ENCODE results near the gene MGAT4D. TPM values are rescaled to one million over a fixed set of nuclear protein-coding genes. Genes with fewer than 3 reads are reported as not detected.
"Not testable (repeated sequence)": the region's sequence is repeated elsewhere in the genome, so short reads cannot be mapped to it uniquely, and the experiment has no call there.

Gene MGAT4D
- polyA plus RNA-seq, 4 donors = not detected

GRCh38 chr4:140427106-140427918 is 70.8 kb downstream of the MGAT4D start, which contains the start of gene CLGN:
CLGN (minus strand) TSS chr4:140427648; CDS start chr4:140413078, 14,570 bp downstream.
- 1% methylated on average over 65 to 73 of the region's 73 CpGs for WGBS, 3 donors
- no peak for FAIRE-seq
- no peaks in the 10 kb centered on the region for H3K36me3 ChIP-seq (ENCODE audit: control insufficient read depth in 3 of 3, insufficient read depth in 2 of 3, low read depth in 1 of 3, low read length in 3 of 3)
- H3K27me3 ChIP-seq (ENCODE audit: control insufficient read depth in 3 of 3, insufficient read depth in 3 of 3, low read length in 3 of 3) = peaks cover 0 to 14% (median 0%) of the 10 kb centered on the region in 3 donors
- peak within 1 kb of the TSS; percentile 34 to 65 (median 61) for H3K4me3 ChIP-seq (ENCODE audit: low read depth in 1 of 3, low read length in 3 of 3)
- no peaks in the 10 kb centered on the region for H3K4me1 ChIP-seq (ENCODE audit: control insufficient read depth in 3 of 3, insufficient read depth in 2 of 3, low read depth in 1 of 3, low read length in 2 of 3)
- DNase-seq = peak; percentile 49 to 80
- peak within 1 kb of the TSS in 1 of 3 donors; percentile 8 for H3K27ac ChIP-seq (ENCODE audit: low read depth in 1 of 3, low read length in 2 of 3)
- no peaks in the 10 kb centered on the region for H3K9me3 ChIP-seq (ENCODE audit: control insufficient read depth in 2 of 2, insufficient read depth in 1 of 2, low read depth in 1 of 2, low read length in 1 of 2)

GRCh38 chr4:140426610-140427105 is 71.4 kb downstream of the MGAT4D start:
- WGBS, 3 donors = 8 to 12% (median 9%) methylated on average over 19 to 23 of the region's 23 CpGs
- H3K27ac ChIP-seq (ENCODE audit: low read depth in 1 of 3, low read length in 2 of 3) = no peak overlapping the region

GRCh38 chr4:140423106-140423505 is 75.0 kb downstream of the MGAT4D start:
- no peaks in the 10 kb centered on the region for H3K9me3 ChIP-seq (ENCODE audit: control insufficient read depth in 2 of 2, insufficient read depth in 1 of 2, low read depth in 1 of 2, low read length in 1 of 2)
- no peak for DNase-seq
- no peak for FAIRE-seq
- peaks cover 0 to 14% (median 0%) of the 10 kb centered on the region in 3 donors for H3K27me3 ChIP-seq (ENCODE audit: control insufficient read depth in 3 of 3, insufficient read depth in 3 of 3, low read length in 3 of 3)
- no peaks in the 10 kb centered on the region for H3K36me3 ChIP-seq (ENCODE audit: control insufficient read depth in 3 of 3, insufficient read depth in 2 of 3, low read depth in 1 of 3, low read length in 3 of 3)
- H3K4me3 ChIP-seq (ENCODE audit: low read depth in 1 of 3, low read length in 3 of 3) = no peak overlapping the region
- H3K27ac ChIP-seq (ENCODE audit: low read depth in 1 of 3, low read length in 2 of 3) = no peak overlapping the region
- H3K4me1 ChIP-seq (ENCODE audit: control insufficient read depth in 3 of 3, insufficient read depth in 2 of 3, low read depth in 1 of 3, low read length in 2 of 3) = no peaks in the 10 kb centered on the region

More at GRCh38 chr4:140426610-140427105, 71.4 kb downstream of the MGAT4D start:
- Histone ChIP-seq H3K9me3 (ENCODE audit: control insufficient read depth in 2 of 2, insufficient read depth in 1 of 2, low read depth in 1 of 2, low read length in 1 of 2) (no peaks in the 10 kb centered on the region), H3K27me3 (ENCODE audit: control insufficient read depth in 3 of 3, insufficient read depth in 3 of 3, low read length in 3 of 3) (peaks cover 0 to 14% (median 0%) of the 10 kb centered on the region in 3 donors), H3K4me1 (ENCODE audit: control insufficient read depth in 3 of 3, insufficient read depth in 2 of 3, low read depth in 1 of 3, low read length in 2 of 3) (no peaks in the 10 kb centered on the region), H3K36me3 (ENCODE audit: control insufficient read depth in 3 of 3, insufficient read depth in 2 of 3, low read depth in 1 of 3, low read length in 3 of 3) (no peaks in the 10 kb centered on the region), H3K4me3 (ENCODE audit: low read depth in 1 of 3, low read length in 3 of 3) (peak overlapping the region in 2 of 3 donors; percentile 61 to 65)
- FAIRE-seq (no peak), DNase-seq (no peak)

GRCh38 chr4:140413130-140413969 is 84.7 kb downstream of the MGAT4D start:
- whole genome bisulfite sequencing, 3 donors = 85 to 89% (median 88%) methylated on average over 20 to 32 of the region's 32 CpGs

GRCh38 chr4:140408974-140409373 is 89.1 kb downstream of the MGAT4D start:
- H3K27ac ChIP-seq (ENCODE audit: low read depth in 1 of 3, low read length in 2 of 3) = no peak overlapping the region
- WGBS, 3 donors = 75 to 86% (median 82%) methylated on average over 1 of the region's 1 CpG
- no peak overlapping the region for H3K4me3 ChIP-seq (ENCODE audit: low read depth in 1 of 3, low read length in 3 of 3)
- no peaks in the 10 kb centered on the region for H3K27me3 ChIP-seq (ENCODE audit: control insufficient read depth in 3 of 3, insufficient read depth in 3 of 3, low read length in 3 of 3)
- FAIRE-seq = no peak
- DNase-seq = peak in 1 of 2 donors; percentile 2
- no peaks in the 10 kb centered on the region for H3K4me1 ChIP-seq (ENCODE audit: control insufficient read depth in 3 of 3, insufficient read depth in 2 of 3, low read depth in 1 of 3, low read length in 2 of 3)
- H3K36me3 ChIP-seq (ENCODE audit: control insufficient read depth in 3 of 3, insufficient read depth in 2 of 3, low read depth in 1 of 3, low read length in 3 of 3) = no peaks in the 10 kb centered on the region
- no peaks in the 10 kb centered on the region for H3K9me3 ChIP-seq (ENCODE audit: control insufficient read depth in 2 of 2, insufficient read depth in 1 of 2, low read depth in 1 of 2, low read length in 1 of 2)

More at GRCh38 chr4:140413130-140413969, 84.7 kb downstream of the MGAT4D start:
- H3K4me1 ChIP-seq (ENCODE audit: control insufficient read depth in 3 of 3, insufficient read depth in 2 of 3, low read depth in 1 of 3, low read length in 2 of 3); H3K4me3 ChIP-seq (ENCODE audit: low read depth in 1 of 3, low read length in 3 of 3); FAIRE-seq; H3K27ac ChIP-seq (ENCODE audit: low read depth in 1 of 3, low read length in 2 of 3); H3K36me3 ChIP-seq (ENCODE audit: control insufficient read depth in 3 of 3, insufficient read depth in 2 of 3, low read depth in 1 of 3, low read length in 3 of 3); H3K9me3 ChIP-seq (ENCODE audit: control insufficient read depth in 2 of 2, insufficient read depth in 1 of 2, low read depth in 1 of 2, low read length in 1 of 2); H3K27me3 ChIP-seq (ENCODE audit: control insufficient read depth in 3 of 3, insufficient read depth in 3 of 3, low read length in 3 of 3); DNase-seq: not testable (repeated sequence)

- no peaks in the 10 kb centered on the region for H3K9me3 ChIP-seq (ENCODE audit: control insufficient read depth in 2 of 2, insufficient read depth in 1 of 2, low read depth in 1 of 2, low read length in 1 of 2)
- no peak for FAIRE-seq
- H3K4me1 ChIP-seq (ENCODE audit: control insufficient read depth in 3 of 3, insufficient read depth in 2 of 3, low read depth in 1 of 3, low read length in 2 of 3) = no peaks in the 10 kb centered on the region
- no peak overlapping the region for H3K27ac ChIP-seq (ENCODE audit: low read depth in 1 of 3, low read length in 2 of 3)
- no peaks in the 10 kb centered on the region for H3K27me3 ChIP-seq (ENCODE audit: control insufficient read depth in 3 of 3, insufficient read depth in 3 of 3, low read length in 3 of 3)
- no peak overlapping the region for H3K4me3 ChIP-seq (ENCODE audit: low read depth in 1 of 3, low read length in 3 of 3)
- no peaks in the 10 kb centered on the region for H3K36me3 ChIP-seq (ENCODE audit: control insufficient read depth in 3 of 3, insufficient read depth in 2 of 3, low read depth in 1 of 3, low read length in 3 of 3)
- DNase-seq = no peak
These were observed 91.8 kb downstream of the MGAT4D start for GRCh38 chr4:140406292-140406691.

- Histone ChIP-seq H3K4me3 (ENCODE audit: low read depth in 1 of 3, low read length in 3 of 3) (no peak overlapping the region), H3K36me3 (ENCODE audit: control insufficient read depth in 3 of 3, insufficient read depth in 2 of 3, low read depth in 1 of 3, low read length in 3 of 3) (no peaks in the 10 kb centered on the region), H3K9me3 (ENCODE audit: control insufficient read depth in 2 of 2, insufficient read depth in 1 of 2, low read depth in 1 of 2, low read length in 1 of 2) (no peaks in the 10 kb centered on the region), H3K27me3 (ENCODE audit: control insufficient read depth in 3 of 3, insufficient read depth in 3 of 3, low read length in 3 of 3) (no peaks in the 10 kb centered on the region), H3K4me1 (ENCODE audit: control insufficient read depth in 3 of 3, insufficient read depth in 2 of 3, low read depth in 1 of 3, low read length in 2 of 3) (no peaks in the 10 kb centered on the region), H3K27ac (ENCODE audit: low read depth in 1 of 3, low read length in 2 of 3) (no peak overlapping the region)
- no peak for DNase-seq
- no peak for FAIRE-seq
- 75 to 83% (median 81%) methylated on average over 2 of the region's 2 CpGs for WGBS, 3 donors
These were observed 98.0 kb downstream of the MGAT4D start for GRCh38 chr4:140400111-140400510.

- Histone ChIP-seq H3K27ac (ENCODE audit: low read depth in 1 of 3, low read length in 2 of 3) (no peak overlapping the region), H3K27me3 (ENCODE audit: control insufficient read depth in 3 of 3, insufficient read depth in 3 of 3, low read length in 3 of 3) (no peaks in the 10 kb centered on the region), H3K4me1 (ENCODE audit: control insufficient read depth in 3 of 3, insufficient read depth in 2 of 3, low read depth in 1 of 3, low read length in 2 of 3) (no peaks in the 10 kb centered on the region), H3K9me3 (ENCODE audit: control insufficient read depth in 2 of 2, insufficient read depth in 1 of 2, low read depth in 1 of 2, low read length in 1 of 2) (no peaks in the 10 kb centered on the region), H3K36me3 (ENCODE audit: control insufficient read depth in 3 of 3, insufficient read depth in 2 of 3, low read depth in 1 of 3, low read length in 3 of 3) (no peaks in the 10 kb centered on the region), H3K4me3 (ENCODE audit: low read depth in 1 of 3, low read length in 3 of 3) (no peak overlapping the region)
- no peak for FAIRE-seq
- DNase-seq = no peak
- 64 to 74% (median 65%) methylated on average over 5 of the region's 5 CpGs for WGBS, 3 donors
These were observed 102.4 kb downstream of the MGAT4D start for GRCh38 chr4:140395668-140396067.

Measured in small intestine (tissue), 7 donors.